Left ventricle myocardium inferior (tissue), 1 donor: ENCODE measurements around the gene SCN3A. TPM values are rescaled to one million over a fixed set of nuclear protein-coding genes. Genes with fewer than 3 reads are reported as not detected.

Source experiments
- DNase-seq: peaks from one replicate; pipeline ENCODE4 v3.0.0-alpha.2; 2020
- H3K27ac ChIP-seq: fragments of 200-600 bp; replicated peaks from 2 replicates; pipeline ENCODE4 v1.8.0; 2021
- H3K27me3 ChIP-seq: fragments of 200-600 bp; 2 replicates; pipeline ENCODE4 v1.8.0; 2021; ENCODE audit warnings: low read depth
- H3K36me3 ChIP-seq: fragments of 200-600 bp; 2 replicates; pipeline ENCODE4 v1.8.0; 2021
- H3K4me1 ChIP-seq: fragments of 200-600 bp; 2 replicates; pipeline ENCODE4 v1.8.0; 2021
- H3K4me3 ChIP-seq: fragments of 200-600 bp; 2 replicates; pipeline ENCODE4 v1.8.0; 2021; ENCODE audit warnings: mild to moderate bottlenecking, moderate library complexity
- H3K9me3 ChIP-seq: fragments of 200-600 bp; replicated peaks from 2 replicates; pipeline ENCODE4 v1.8.0; 2021
- intact Hi-C: fragments of 100-400 bp; cut with micrococcal nuclease; formaldehyde crosslinking; loops from one replicate; pipeline ENCODE4 v1.11.0; 2022
- total RNA-seq: library from RNA; stranded (reverse); fragmentation: NEBNext Ultra II Directional; extraction: Animal tissue kit (Norgen Biotek cat#: 25700); gene quantifications from one replicate; pipeline ENCODE4 v1.2.1, GENCODE V29; 2021
- TF ChIP-seq, protein P1 (sequence below): fragments of 200-600 bp; IDR thresholded peaks from 2 replicates; pipeline ENCODE4 v1.8.0; 2021; ENCODE audit warnings: antibody characterized with exemption, mild to moderate bottlenecking, borderline replicate concordance
- donor health status: DM: no; HTN: yes; CAD: no; lungs with severe emphysema.

SCN3A gene
- total RNA-seq, 1 donor from 2014 or later = 0.99 TPM

DNA sequence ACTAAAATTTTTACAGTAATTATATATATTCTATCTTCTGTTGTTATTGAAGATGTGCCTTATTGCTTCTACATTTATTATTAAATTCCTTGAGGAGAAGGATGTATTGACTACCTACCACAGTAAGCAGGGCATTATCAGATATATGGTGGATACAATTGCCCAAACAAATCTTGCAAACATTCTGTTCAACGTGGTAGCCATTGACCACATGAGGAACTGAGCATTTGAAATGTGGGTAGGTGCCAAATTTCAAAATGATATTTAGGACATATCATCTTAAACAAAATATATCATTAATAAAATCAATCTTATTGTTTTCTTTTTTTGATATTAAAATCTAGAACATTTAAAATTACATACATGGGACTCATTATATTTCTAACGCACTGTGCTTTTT, 11.1 kb downstream of the SCN3A start:
- intact Hi-C loops = no loop called here
- no peak overlapping the region for H3K27ac ChIP-seq

DNA sequence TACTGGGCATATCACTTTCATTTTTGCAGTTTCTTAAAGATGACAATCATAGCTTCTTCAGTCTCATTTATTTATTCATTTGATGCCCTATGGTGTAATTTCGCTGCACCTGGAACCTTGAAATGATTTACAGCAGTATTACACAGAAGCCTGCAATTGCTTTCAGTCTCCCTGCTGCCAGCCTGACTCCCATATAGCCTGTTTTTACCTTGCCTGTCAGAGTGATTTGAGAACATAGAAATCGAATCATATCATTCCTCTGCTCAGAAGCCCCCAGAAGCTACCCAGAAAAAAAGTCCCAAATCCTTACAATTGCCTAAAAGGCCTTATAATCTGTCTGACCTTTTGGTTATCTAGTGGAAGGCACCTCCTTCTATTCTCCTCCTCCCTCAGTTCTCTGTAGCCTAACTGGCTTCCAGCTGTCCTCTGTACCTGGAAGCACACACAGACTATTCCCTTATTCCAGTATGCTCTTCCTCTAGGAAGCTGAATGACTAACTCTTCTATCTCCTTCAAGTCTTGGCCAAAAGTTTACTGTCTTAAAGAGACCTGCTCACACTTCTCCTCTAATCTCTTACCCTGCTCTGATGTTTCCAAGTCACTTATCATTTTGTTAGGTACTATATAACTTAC, 12.6 kb downstream of the SCN3A start:
- TF ChIP-seq, protein P1, sequence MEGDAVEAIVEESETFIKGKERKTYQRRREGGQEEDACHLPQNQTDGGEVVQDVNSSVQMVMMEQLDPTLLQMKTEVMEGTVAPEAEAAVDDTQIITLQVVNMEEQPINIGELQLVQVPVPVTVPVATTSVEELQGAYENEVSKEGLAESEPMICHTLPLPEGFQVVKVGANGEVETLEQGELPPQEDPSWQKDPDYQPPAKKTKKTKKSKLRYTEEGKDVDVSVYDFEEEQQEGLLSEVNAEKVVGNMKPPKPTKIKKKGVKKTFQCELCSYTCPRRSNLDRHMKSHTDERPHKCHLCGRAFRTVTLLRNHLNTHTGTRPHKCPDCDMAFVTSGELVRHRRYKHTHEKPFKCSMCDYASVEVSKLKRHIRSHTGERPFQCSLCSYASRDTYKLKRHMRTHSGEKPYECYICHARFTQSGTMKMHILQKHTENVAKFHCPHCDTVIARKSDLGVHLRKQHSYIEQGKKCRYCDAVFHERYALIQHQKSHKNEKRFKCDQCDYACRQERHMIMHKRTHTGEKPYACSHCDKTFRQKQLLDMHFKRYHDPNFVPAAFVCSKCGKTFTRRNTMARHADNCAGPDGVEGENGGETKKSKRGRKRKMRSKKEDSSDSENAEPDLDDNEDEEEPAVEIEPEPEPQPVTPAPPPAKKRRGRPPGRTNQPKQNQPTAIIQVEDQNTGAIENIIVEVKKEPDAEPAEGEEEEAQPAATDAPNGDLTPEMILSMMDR = no peak
- no peak for DNase-seq
- intact Hi-C loops = no loop called here
- no peaks in the 10 kb centered on the region for H3K9me3 ChIP-seq
- no peaks in the 10 kb centered on the region for H3K36me3 ChIP-seq
- H3K27me3 ChIP-seq = peaks cover 2% of the 10 kb centered on the region
- no peak overlapping the region for H3K4me3 ChIP-seq
- H3K4me1 ChIP-seq = no peaks in the 10 kb centered on the region
- H3K27ac ChIP-seq = no peak overlapping the region

More for the DNA sequence above, 11.1 kb downstream of the SCN3A start:
- H3K36me3 ChIP-seq = no peaks in the 10 kb centered on the region
- TF ChIP-seq, protein P1 = no peak
- H3K9me3 ChIP-seq = no peaks in the 10 kb centered on the region
- no peaks in the 10 kb centered on the region for H3K27me3 ChIP-seq
- DNase-seq = no peak
- H3K4me1 ChIP-seq = no peaks in the 10 kb centered on the region
- H3K4me3 ChIP-seq = no peak overlapping the region

DNA sequence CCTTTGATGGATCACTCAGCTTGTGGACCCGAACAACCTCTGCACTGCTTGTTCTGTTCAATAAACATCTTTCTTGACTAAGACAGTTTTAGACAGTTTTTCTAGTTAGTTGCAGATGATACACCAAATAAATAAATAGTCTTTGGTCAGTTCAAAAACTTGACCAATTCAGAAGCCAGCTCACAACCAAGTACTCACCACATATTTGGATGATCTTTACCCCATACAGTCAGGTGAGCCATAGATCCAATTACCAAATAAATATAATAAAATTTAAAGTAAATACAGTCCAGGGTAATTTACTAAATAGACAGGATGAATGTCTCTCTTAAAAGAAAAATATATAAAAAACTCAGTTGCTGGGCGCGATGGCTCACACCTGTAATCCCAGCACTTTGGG, 18.2 kb downstream of the SCN3A start:
- H3K36me3 ChIP-seq = no peaks in the 10 kb centered on the region
- H3K9me3 ChIP-seq = no peaks in the 10 kb centered on the region
- TF ChIP-seq, protein P1 = no peak
- DNase-seq = no peak
- H3K4me1 ChIP-seq = no peaks in the 10 kb centered on the region
- H3K27me3 ChIP-seq = peaks cover 2% of the 10 kb centered on the region
- H3K4me3 ChIP-seq = no peak overlapping the region
- intact Hi-C loops = no loop called here
- no peak overlapping the region for H3K27ac ChIP-seq

DNA sequence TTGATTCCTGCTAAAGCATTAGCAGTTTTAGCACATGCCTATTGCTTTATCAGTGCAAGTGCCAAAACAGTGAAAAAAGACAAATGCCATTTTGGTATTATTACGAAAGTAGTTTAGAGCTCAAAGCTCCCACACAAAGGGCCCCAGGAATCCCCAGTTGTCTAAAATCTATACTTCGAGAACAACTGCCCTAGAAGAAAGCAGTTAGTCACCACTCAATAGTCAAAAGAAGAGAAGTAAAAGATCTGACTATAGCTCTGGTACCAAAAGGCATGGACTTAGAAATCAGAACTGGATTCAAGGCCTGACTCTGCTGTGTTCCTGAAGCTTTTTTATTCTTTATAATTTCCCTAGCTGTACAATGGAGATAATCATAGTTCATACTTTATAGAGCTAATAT, 21.8 kb downstream of the SCN3A start:
- intact Hi-C loops = no loop called here
- Histone ChIP-seq H3K36me3 (no peaks in the 10 kb centered on the region), H3K4me1 (no peaks in the 10 kb centered on the region), H3K27ac (no peak overlapping the region), H3K4me3 (no peak overlapping the region), H3K27me3 (peaks cover 2% of the 10 kb centered on the region), H3K9me3 (no peaks in the 10 kb centered on the region)
- DNase-seq = no peak
- TF ChIP-seq, protein P1 = no peak

DNA sequence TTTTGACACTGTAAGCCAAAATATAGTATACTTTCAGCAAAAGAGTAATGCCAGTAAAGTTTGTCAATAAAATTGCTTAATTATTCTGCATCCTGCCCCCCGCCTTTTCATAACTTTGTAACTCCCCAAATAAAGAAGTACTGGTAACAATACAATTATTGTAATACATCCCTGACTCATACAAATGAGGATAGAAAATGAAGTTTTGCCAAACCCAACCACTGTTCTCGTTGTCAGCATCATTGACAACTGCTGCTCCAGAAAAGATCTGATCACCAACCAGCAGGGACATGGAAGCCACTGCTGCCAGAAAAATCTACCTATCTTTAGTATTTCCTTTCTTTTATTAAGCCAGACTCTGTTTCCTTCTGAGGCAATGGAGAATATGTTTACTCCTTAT, 27.1 kb downstream of the SCN3A start:
- Histone ChIP-seq H3K27ac (no peak overlapping the region), H3K4me3 (no peak overlapping the region), H3K9me3 (no peaks in the 10 kb centered on the region), H3K36me3 (no peaks in the 10 kb centered on the region), H3K4me1 (no peaks in the 10 kb centered on the region), H3K27me3 (no peaks in the 10 kb centered on the region)
- intact Hi-C loops = no loop called here
- DNase-seq = no peak
- TF ChIP-seq, protein P1 = no peak
